H9 (cell line): ENCODE measurements around the gene ENPP1. TPM values are rescaled to one million over a fixed set of nuclear protein-coding genes. Genes with fewer than 3 reads are reported as not detected.

Experiments
- DNase-seq: peaks from one replicate; pipeline ENCODE4 v3.0.0-alpha.2; 2017
- H2AFZ ChIP-seq: one replicate; pipeline ENCODE4 v1.6.1; 2013; ENCODE audit warnings: mild to moderate bottlenecking, low read length, control low read depth, moderate library complexity
- H2AK5ac ChIP-seq: 2 replicates; pipeline ENCODE4 v1.6.1; 2013; ENCODE audit warnings: low read length, control low read depth, mixed read lengths; ENCODE audit not compliant: insufficient read length
- H2BK120ac ChIP-seq: one replicate; pipeline ENCODE4 v1.6.1; 2013; ENCODE audit warnings: low read depth, mild to moderate bottlenecking, low read length, control low read depth, inconsistent platforms; ENCODE audit not compliant: poor library complexity, severe bottlenecking
- H2BK12ac ChIP-seq: 2 replicates; pipeline ENCODE4 v1.6.1; 2013; ENCODE audit warnings: low read length, control low read depth, mixed read lengths, low read depth; ENCODE audit not compliant: insufficient read length
- H2BK15ac ChIP-seq: 2 replicates; pipeline ENCODE4 v1.6.1; 2013; ENCODE audit warnings: low read depth, low read length, control low read depth
- H2BK20ac ChIP-seq: one replicate; pipeline ENCODE4 v1.6.1; 2013; ENCODE audit warnings: low read depth, mild to moderate bottlenecking, low read length, control low read depth, inconsistent platforms; ENCODE audit not compliant: poor library complexity, severe bottlenecking
- H2BK5ac ChIP-seq: 2 replicates; pipeline ENCODE4 v1.6.1; 2013; ENCODE audit warnings: low read length, control low read depth, mixed read lengths; ENCODE audit not compliant: insufficient read length
- H3K14ac ChIP-seq: 2 replicates; pipeline ENCODE4 v1.6.1; 2013; ENCODE audit warnings: low read length, control low read depth; ENCODE audit not compliant: insufficient read depth
- H3K18ac ChIP-seq: 2 replicates; pipeline ENCODE4 v1.6.1; 2013; ENCODE audit warnings: low read depth, mild to moderate bottlenecking, mixed read lengths, low read length, control low read depth; ENCODE audit not compliant: insufficient read length
- H3K23ac ChIP-seq: 2 replicates; pipeline ENCODE4 v1.6.1; 2013; ENCODE audit warnings: low read length, control low read depth, mixed read lengths, low read depth; ENCODE audit not compliant: insufficient read length
- H3K23me2 ChIP-seq: 2 replicates; pipeline ENCODE4 v1.6.1; 2013; ENCODE audit warnings: low read depth, mild to moderate bottlenecking, mixed read lengths, low read length, control low read depth; ENCODE audit not compliant: insufficient read length, poor library complexity, severe bottlenecking
- H3K27ac ChIP-seq: 2 replicates; pipeline ENCODE4 v1.5.1; 2013; ENCODE audit warnings: low read length, control low read depth, mixed read lengths, low read depth; ENCODE audit not compliant: insufficient read length
- H3K27me3 ChIP-seq: 2 replicates; pipeline ENCODE4 v1.6.1; 2013; ENCODE audit warnings: low read length, control low read depth, inconsistent platforms; ENCODE audit not compliant: insufficient read depth
- H3K4ac ChIP-seq: 2 replicates; pipeline ENCODE4 v1.6.1; 2013; ENCODE audit warnings: low read depth, mild to moderate bottlenecking, control low read depth, inconsistent platforms, low read length, moderate library complexity
- H3K4me1 ChIP-seq: 2 replicates; pipeline ENCODE4 v1.6.1; 2013; ENCODE audit warnings: low read length, control low read depth, inconsistent platforms; ENCODE audit not compliant: insufficient read depth
- H3K4me2 ChIP-seq: 2 replicates; pipeline ENCODE4 v1.6.1; 2013; ENCODE audit warnings: low read length, control low read depth, mixed read lengths; ENCODE audit not compliant: insufficient read length, insufficient read depth
- H3K56ac ChIP-seq: 2 replicates; pipeline ENCODE4 v1.6.1; 2013; ENCODE audit warnings: low read depth, mild to moderate bottlenecking, mixed read lengths, low read length, control low read depth; ENCODE audit not compliant: insufficient read length
- H3K79me1 ChIP-seq: 2 replicates; pipeline ENCODE4 v1.6.1; 2013; ENCODE audit warnings: low read depth, mild to moderate bottlenecking, moderate library complexity, low read length, control low read depth, inconsistent platforms; ENCODE audit not compliant: insufficient read depth, poor library complexity, severe bottlenecking
- H3K79me2 ChIP-seq: 2 replicates; pipeline ENCODE4 v1.6.1; 2013; ENCODE audit warnings: low read length, control low read depth, inconsistent platforms; ENCODE audit not compliant: insufficient read depth
- H3K9ac ChIP-seq: 2 replicates; pipeline ENCODE4 v1.6.1; 2013; ENCODE audit warnings: low read length, control low read depth, mixed read lengths; ENCODE audit not compliant: insufficient read length; ENCODE audit errors: extremely low read depth
- H3K9me3 ChIP-seq: one replicate; pipeline ENCODE4 v1.6.1; 2013; ENCODE audit warnings: low read depth, low read length, inconsistent platforms; ENCODE audit not compliant: control insufficient read depth
- H3T11ph ChIP-seq: one replicate; pipeline ENCODE4 v1.6.1; 2013; ENCODE audit warnings: mild to moderate bottlenecking, low read length, control low read depth, inconsistent platforms
- H4K20me1 ChIP-seq: one replicate; pipeline ENCODE4 v1.6.1; 2013; ENCODE audit not compliant: control insufficient read depth, insufficient read length, insufficient read depth
- H4K5ac ChIP-seq: 2 replicates; pipeline ENCODE4 v1.6.1; 2013; ENCODE audit warnings: low read depth, mild to moderate bottlenecking, mixed read lengths, low read length, control low read depth; ENCODE audit not compliant: insufficient read length
- H4K8ac ChIP-seq: replicated peaks from 2 replicates; pipeline ENCODE4 v1.6.1; 2013; ENCODE audit warnings: low read length, control low read depth, mixed read lengths, low read depth; ENCODE audit not compliant: insufficient read length
- H4K91ac ChIP-seq: 2 replicates; pipeline ENCODE4 v1.6.1; 2013; ENCODE audit warnings: low read depth, mild to moderate bottlenecking, moderate library complexity, mixed read lengths, low read length, control low read depth; ENCODE audit not compliant: insufficient read length
- H3K27ac Mint-ChIP-seq, 3 experiments: 2 replicates in 2 of 3; 3 replicates in 1 of 3; pipeline ENCODE4 v1.8.0; 2020 to 2021; ENCODE audit warnings: mixed read lengths in 3 of 3, mild to moderate bottlenecking in 1 of 3, moderate library complexity in 1 of 3
- H3K27me3 Mint-ChIP-seq: 2 replicates; pipeline ENCODE4 v1.8.0; 2021; ENCODE audit warnings: low read depth, mild to moderate bottlenecking, moderate library complexity, mixed read lengths
- H3K36me3 Mint-ChIP-seq, 3 experiments: 2 replicates in 2 of 3; 3 replicates in 1 of 3; pipeline ENCODE4 v1.8.0; 2020 to 2021; ENCODE audit warnings: low read depth in 3 of 3, mixed read lengths in 3 of 3; ENCODE audit not compliant: insufficient read depth in 1 of 3
- H3K4me1 Mint-ChIP-seq, 2 experiments: 2 replicates each; pipeline ENCODE4 v1.8.0; 2020; ENCODE audit warnings: mixed read lengths in 2 of 2
- H3K4me3 Mint-ChIP-seq, 2 experiments: 2 replicates in 1 of 2; 3 replicates in 1 of 2; pipeline ENCODE4 v1.8.0; 2020 to 2021; ENCODE audit warnings: mild to moderate bottlenecking in 2 of 2, mixed read lengths in 2 of 2, moderate library complexity in 1 of 2
- H3K9me3 Mint-ChIP-seq, 2 experiments: 2 replicates in 1 of 2; 3 replicates in 1 of 2; pipeline ENCODE4 v1.8.0; 2020; ENCODE audit warnings: mild to moderate bottlenecking in 2 of 2, mixed read lengths in 2 of 2, moderate library complexity in 1 of 2
- WGBS: extraction: QIAGEN DNeasy Blood & Tissue Kit; methylation state at CpG from one replicate; pipeline ENCODE4 v1.1.7; 2013; ENCODE audit warnings: missing lambda C conversion rate, low lambda C conversion rate, mixed read lengths; ENCODE audit not compliant: insufficient read length; ENCODE audit errors: extremely low coverage; 5-methylcytosine and 5-hydroxymethylcytosine counted together
- total RNA-seq: library from RNA; stranded (reverse); gene quantifications from 2 replicates; pipeline ENCODE4 v1.2.1, GENCODE V29; 2021
- TF ChIP-seq, protein P1 (sequence below): fragments of 200-600 bp; sonication (generic); conservative IDR thresholded peaks from 3 replicates; pipeline ENCODE4 v1.8.0; 2021; ENCODE audit warnings: antibody characterized with exemption, mild to moderate bottlenecking

Gene ENPP1
- total RNA-seq, 1 experiment from 2014 or later, result 22.5 TPM

GRCh38 chr6:131778169-131778568 lies 29.7 kb upstream of the ENPP1 start:
- Histone ChIP-seq H3K79me1 (no peaks in the 10 kb centered on the region), H3K4me2 (no peak overlapping the region), H3K9ac (no peak overlapping the region), H3K27ac (no peak overlapping the region), H3K9me3 (no peaks in the 10 kb centered on the region), H3K27me3 (0 out of 2 replicates have a peak, but pooled peaks cover 2% of the 10 kb centered on the region), H3K79me2 (no peaks in the 10 kb centered on the region), H3K23me2 (peaks cover 2% of the 10 kb centered on the region), H3K14ac (no peak overlapping the region), H3K23ac (no peak overlapping the region), H3K4me1 (no peaks in the 10 kb centered on the region), H3T11ph (no peak overlapping the region), H2AFZ (no peak overlapping the region), H4K20me1 (no peaks in the 10 kb centered on the region), H2BK12ac (no peak overlapping the region), H4K5ac (no peak overlapping the region), H4K8ac (no peak overlapping the region), H3K4ac (no peak overlapping the region), H2AK5ac (no peak overlapping the region), H3K18ac (no peak overlapping the region), H2BK15ac (no peak overlapping the region), H2BK20ac (no peak overlapping the region), H2BK120ac (no peak overlapping the region), H2BK5ac (no peak overlapping the region), H4K91ac (no peak overlapping the region), H3K56ac (no peak overlapping the region)
- no peak overlapping the region for H3K4me3 Mint-ChIP-seq
- peaks cover 15% of the 10 kb centered on the region; the same call in 1 of the 2 replicates for H3K27me3 Mint-ChIP-seq
- H3K36me3 Mint-ChIP-seq, result no peaks in the 10 kb centered on the region
- H3K27ac Mint-ChIP-seq, result no peak overlapping the region; a peak in 1 of 7 replicates
- peaks cover 0 to 7% of the 10 kb centered on the region in 2 experiments; a peak in 2 of 4 replicates for H3K4me1 Mint-ChIP-seq
- 100% methylated on average over 1 of the region's 1 CpG for whole genome bisulfite sequencing
- no peaks in the 10 kb centered on the region for H3K9me3 Mint-ChIP-seq
- DNase-seq, result no peak
- TF ChIP-seq, protein P1, sequence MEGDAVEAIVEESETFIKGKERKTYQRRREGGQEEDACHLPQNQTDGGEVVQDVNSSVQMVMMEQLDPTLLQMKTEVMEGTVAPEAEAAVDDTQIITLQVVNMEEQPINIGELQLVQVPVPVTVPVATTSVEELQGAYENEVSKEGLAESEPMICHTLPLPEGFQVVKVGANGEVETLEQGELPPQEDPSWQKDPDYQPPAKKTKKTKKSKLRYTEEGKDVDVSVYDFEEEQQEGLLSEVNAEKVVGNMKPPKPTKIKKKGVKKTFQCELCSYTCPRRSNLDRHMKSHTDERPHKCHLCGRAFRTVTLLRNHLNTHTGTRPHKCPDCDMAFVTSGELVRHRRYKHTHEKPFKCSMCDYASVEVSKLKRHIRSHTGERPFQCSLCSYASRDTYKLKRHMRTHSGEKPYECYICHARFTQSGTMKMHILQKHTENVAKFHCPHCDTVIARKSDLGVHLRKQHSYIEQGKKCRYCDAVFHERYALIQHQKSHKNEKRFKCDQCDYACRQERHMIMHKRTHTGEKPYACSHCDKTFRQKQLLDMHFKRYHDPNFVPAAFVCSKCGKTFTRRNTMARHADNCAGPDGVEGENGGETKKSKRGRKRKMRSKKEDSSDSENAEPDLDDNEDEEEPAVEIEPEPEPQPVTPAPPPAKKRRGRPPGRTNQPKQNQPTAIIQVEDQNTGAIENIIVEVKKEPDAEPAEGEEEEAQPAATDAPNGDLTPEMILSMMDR, result no peak
